GM21737 (cell line): ENCODE measurements around the gene C2CD4B.

ENCODE experiments used
- ATAC-seq: cut with Tn5 transposase; IDR thresholded peaks from one replicate; pipeline ENCODE4 v1.9.1; 2021; ENCODE audit warnings: mild to moderate bottlenecking, moderate library complexity; ENCODE audit not compliant: unreplicated experiment

The C2CD4B gene

DNA sequence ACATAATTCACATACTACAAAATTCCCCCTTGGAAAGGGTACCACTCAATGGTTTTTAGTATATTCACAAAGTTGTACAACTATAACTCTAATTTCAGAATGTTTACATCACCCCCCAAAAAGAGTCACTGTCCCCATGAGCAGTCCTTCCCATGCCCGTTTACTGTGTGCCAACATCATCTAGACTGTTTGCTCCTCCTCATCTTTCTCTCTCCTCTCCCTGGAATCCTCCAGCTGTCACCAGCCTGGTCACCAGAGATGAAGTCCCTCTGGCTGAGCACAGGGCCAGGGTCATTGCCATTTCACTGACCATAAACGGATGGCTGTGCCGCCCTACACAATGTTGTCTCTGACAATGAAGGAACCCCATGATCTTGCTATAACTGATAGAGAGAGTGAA is 45.2 kb downstream of the C2CD4B start:
- no peak for ATAC-seq

- ATAC-seq: no peak
Observed at GRCh38 chr15:62119227-62119864, 45.7 kb downstream of the C2CD4B start.

GRCh38 chr15:62118520-62119226 is 46.4 kb downstream of the C2CD4B start:
- ATAC-seq: no peak

DNA sequence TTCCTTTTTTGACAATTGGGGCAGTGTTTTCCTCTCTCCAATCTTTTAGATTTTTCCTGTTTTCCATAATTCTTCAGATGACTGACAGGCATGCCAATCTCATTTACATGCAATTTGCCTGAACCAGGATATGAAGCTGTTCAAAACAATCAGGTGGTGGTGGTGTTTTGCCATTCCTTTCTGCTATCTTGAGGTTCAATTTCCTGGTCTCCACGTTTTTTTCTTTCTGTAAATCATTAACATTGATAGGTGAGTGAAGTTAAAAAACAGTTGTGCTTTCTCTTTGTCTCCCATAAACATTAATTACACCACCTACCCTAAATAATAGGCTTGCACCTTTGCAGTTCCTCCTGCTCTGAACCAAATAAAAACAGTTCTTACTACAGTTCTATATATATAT is 49.2 kb downstream of the C2CD4B start:
- no peak for ATAC-seq
